Mononuclear cell (primary cell): ENCODE measurements around the gene PEAK1. TPM values are rescaled to one million over a fixed set of nuclear protein-coding genes. Genes with fewer than 3 reads are reported as not detected.

Experiments
- H3K27me3 ChIP-seq: 2 replicates; pipeline ENCODE4 v1.6.0; 2011; ENCODE audit warnings: low read length, control low read depth; ENCODE audit not compliant: insufficient read depth
- H3K4me1 ChIP-seq: 2 replicates; pipeline ENCODE4 v1.5.1; 2011; ENCODE audit warnings: mild to moderate bottlenecking, low read length, control low read depth; ENCODE audit not compliant: insufficient read depth
- H3K4me3 ChIP-seq: 2 replicates; pipeline ENCODE4 v1.5.1; 2011; ENCODE audit warnings: mild to moderate bottlenecking, low read length, moderate library complexity
- H3K9me3 ChIP-seq: 2 replicates; pipeline ENCODE4 v1.5.1; 2011; ENCODE audit warnings: low read depth, mild to moderate bottlenecking, control low read depth, low read length
- total RNA-seq: library from RNA; depleted of rRNA; stranded (reverse); fragments of >200 nt; gene quantifications from one replicate; pipeline ENCODE4 v1.2.3, GENCODE V29; 2012

The PEAK1 gene
- total RNA-seq, 1 donor, result 10.8 TPM

GRCh38 chr15:77396692-77397091, 23.2 kb downstream of the PEAK1 start:
- Histone ChIP-seq H3K4me1 (no peaks in the 10 kb centered on the region), H3K27me3 (no peaks in the 10 kb centered on the region), H3K9me3 (peaks cover 23% of the 10 kb centered on the region), H3K4me3 (no peak overlapping the region)

DNA sequence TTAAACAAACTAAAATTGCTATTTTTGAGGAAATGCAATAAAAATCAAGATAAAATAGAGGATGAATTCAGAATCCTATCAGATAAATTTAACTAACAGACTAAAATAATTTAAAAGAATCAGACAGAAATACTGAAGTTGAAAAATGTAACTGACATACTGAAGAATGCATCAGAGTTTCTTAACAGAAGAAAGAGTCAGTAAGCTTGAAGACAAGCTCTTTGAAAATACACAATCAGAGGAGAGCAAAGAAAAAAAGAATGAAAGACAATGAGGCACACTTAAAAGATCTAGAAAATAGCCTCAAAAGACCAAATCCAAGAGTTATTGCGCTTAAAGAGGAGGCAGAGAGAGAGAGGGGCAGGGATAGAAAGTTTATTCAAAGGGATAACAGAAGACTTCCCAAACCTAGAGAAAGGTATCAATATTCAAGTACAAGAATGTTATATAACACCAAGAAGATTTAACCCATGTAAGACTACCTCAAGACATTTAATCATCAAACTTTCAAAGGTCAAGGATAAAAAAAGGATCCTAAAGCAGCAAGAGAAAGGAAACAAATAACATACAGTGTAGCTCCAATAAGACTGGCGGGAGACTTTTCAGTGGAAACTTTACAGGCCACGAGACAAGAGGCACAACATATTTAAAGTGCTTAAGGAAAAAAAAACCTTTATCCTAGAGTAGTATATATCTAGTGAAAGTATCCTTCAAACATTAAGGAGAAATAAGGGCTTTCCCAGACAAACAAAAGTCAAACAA, 24.7 kb downstream of the PEAK1 start:
- H3K27me3 ChIP-seq, result no peaks in the 10 kb centered on the region
- peaks cover 23% of the 10 kb centered on the region for H3K9me3 ChIP-seq
- H3K4me3 ChIP-seq, result no peak overlapping the region
- H3K4me1 ChIP-seq, result no peaks in the 10 kb centered on the region

DNA sequence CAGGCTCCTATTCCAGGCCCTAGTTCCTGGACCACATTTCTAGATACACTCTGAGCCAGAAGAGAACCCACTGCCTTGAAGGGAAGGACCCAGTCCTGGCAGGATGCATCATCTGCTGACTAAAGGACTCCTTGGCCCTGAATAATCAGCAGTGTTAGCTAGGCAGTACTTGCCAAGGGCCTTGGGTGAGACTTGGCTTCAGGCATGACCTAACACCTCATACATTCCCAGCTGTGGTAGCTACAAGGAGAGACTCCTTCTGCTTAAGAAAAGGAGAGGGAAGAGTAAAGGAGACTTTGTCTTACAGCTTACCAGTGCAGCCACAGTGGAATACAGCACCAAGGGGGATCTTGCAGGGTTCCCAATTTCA, 26.4 kb downstream of the PEAK1 start:
- no peaks in the 10 kb centered on the region for H3K27me3 ChIP-seq
- no peak overlapping the region for H3K4me3 ChIP-seq
- H3K4me1 ChIP-seq, result no peaks in the 10 kb centered on the region
- H3K9me3 ChIP-seq, result peaks cover 21% of the 10 kb centered on the region

GRCh38 chr15:77392762-77393470, 27.0 kb downstream of the PEAK1 start:
- Histone ChIP-seq H3K27me3 (no peaks in the 10 kb centered on the region), H3K4me1 (no peaks in the 10 kb centered on the region), H3K9me3 (peaks cover 17% of the 10 kb centered on the region), H3K4me3 (no peak overlapping the region)

DNA sequence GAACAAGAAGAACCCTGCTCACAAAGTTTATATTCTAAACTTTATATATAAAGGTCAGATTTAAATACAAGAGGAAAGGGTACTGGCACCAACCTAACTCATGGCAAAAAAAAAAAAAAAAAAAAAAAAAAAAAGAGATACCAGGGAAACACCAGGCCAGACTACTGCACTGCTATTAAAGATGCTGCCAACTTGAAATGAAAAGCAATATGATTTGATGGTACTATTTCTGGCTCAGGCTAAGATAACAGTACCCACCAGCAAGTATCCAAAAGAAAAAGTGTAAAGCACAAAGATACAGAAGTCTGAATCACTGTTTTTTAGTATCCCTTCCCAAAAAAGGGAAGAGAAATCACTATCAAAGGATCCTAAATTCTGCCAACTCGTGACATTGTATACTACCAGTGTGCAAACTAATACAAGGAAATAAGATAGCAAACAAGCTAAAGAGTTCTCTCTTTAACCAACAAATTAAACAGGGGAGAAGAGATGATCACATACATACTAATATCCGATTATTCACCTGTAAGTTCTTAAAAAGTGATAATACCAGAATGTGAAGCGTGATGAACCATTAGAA, 28.4 kb downstream of the PEAK1 start:
- Histone ChIP-seq H3K4me1 (no peaks in the 10 kb centered on the region), H3K27me3 (no peaks in the 10 kb centered on the region), H3K4me3 (no peak overlapping the region), H3K9me3 (peaks cover 17% of the 10 kb centered on the region)

GRCh38 chr15:77387365-77388105, 32.4 kb downstream of the PEAK1 start:
- H3K27me3 ChIP-seq, result no peaks in the 10 kb centered on the region
- no peak overlapping the region for H3K4me3 ChIP-seq
- H3K4me1 ChIP-seq, result peaks cover 7% of the 10 kb centered on the region
- H3K9me3 ChIP-seq, result no peaks in the 10 kb centered on the region

DNA sequence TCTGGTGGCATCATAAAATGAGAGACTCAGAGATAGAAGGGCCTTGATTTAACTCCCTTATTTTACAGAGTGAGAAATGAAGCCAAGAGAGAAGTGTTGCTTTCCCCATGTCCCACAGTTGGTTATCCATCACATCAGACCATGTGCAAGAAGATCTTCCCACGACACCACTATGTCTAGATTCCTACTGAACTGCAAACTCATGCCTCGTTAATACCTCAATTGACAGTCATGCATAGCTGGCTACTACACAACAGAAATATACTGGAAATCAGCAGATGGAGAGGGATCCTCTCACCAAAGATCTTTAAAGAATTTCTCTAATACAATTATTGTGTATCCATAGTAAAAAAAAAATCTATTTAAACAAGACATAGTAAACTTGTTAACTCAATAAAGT, 33.3 kb downstream of the PEAK1 start:
- H3K9me3 ChIP-seq, result no peaks in the 10 kb centered on the region
- no peak overlapping the region for H3K4me3 ChIP-seq
- peaks cover 7% of the 10 kb centered on the region for H3K4me1 ChIP-seq
- no peaks in the 10 kb centered on the region for H3K27me3 ChIP-seq

DNA sequence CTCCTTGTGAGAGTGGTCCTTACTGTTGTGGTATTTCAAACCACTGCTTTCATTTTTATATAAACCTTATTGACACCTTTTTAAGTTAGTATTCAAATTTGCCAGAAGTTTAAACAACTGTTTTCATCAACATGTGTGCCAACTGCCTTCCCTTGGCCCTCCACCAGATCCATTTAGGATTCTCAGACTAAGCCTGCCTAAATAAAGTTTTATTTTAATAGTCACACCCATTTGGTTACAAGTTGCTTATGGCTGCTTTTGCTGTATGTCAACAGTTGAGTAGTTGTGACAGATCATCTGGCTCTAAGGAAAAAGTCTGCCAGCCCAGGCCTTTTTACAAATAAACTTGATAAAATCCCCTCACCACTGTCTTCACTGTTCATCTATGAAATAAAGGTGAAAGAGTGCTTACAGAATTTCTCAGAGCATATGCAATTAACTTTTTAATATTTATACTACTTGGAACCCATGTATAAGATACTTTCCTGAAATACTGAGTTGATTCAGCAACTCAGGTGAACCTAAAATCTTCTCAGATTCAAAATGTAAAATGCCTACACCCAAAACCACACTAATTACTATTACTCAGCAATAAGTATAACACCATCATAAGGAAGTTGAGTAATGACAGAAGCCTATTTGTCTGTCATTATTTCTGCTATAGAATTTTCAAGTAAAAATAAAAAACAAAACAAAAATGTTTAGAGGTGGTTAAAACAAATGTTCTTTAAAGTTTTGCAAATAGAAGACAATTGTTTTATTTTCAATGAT, 35.1 kb downstream of the PEAK1 start:
- Histone ChIP-seq H3K4me3 (no peak overlapping the region), H3K9me3 (no peaks in the 10 kb centered on the region), H3K27me3 (no peaks in the 10 kb centered on the region), H3K4me1 (peaks cover 7% of the 10 kb centered on the region)

- Histone ChIP-seq H3K4me3 (no peak overlapping the region), H3K27me3 (no peaks in the 10 kb centered on the region), H3K9me3 (no peaks in the 10 kb centered on the region), H3K4me1 (peaks cover 7% of the 10 kb centered on the region)
Observed at GRCh38 chr15:77384086-77384485, 35.8 kb downstream of the PEAK1 start.

DNA sequence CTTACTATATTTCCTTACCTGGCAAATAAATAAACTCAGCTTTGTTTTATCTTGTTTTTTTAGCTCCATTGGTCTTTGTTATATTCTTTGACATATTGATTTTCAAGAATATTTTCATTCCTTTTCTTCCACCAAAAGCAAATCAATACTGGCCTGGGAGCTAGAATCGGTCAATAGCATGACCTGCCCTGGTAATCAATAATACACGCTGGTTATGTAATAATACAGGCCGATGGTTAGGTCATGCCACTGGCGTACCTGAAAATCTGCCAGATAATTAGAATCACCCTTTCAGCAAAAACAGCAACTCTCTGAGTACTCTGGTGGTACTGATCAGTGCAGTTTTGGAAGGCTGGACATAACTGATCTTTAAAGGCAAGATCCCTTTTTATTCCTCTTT, 39.9 kb downstream of the PEAK1 start:
- Histone ChIP-seq H3K4me3 (no peak overlapping the region), H3K4me1 (peaks cover 5% of the 10 kb centered on the region), H3K9me3 (no peaks in the 10 kb centered on the region), H3K27me3 (no peaks in the 10 kb centered on the region)

GRCh38 chr15:77376770-77377169, 43.1 kb downstream of the PEAK1 start:
- Histone ChIP-seq H3K4me1 (no peaks in the 10 kb centered on the region), H3K9me3 (no peaks in the 10 kb centered on the region), H3K4me3 (no peak overlapping the region)

GRCh38 chr15:77375133-77375532, 44.8 kb downstream of the PEAK1 start:
- Histone ChIP-seq H3K9me3 (no peaks in the 10 kb centered on the region), H3K4me1 (no peaks in the 10 kb centered on the region), H3K27me3 (no peaks in the 10 kb centered on the region), H3K4me3 (no peak overlapping the region)

More at GRCh38 chr15:77376770-77377169, 43.1 kb downstream of the PEAK1 start:
- no peaks in the 10 kb centered on the region for H3K27me3 ChIP-seq

DNA sequence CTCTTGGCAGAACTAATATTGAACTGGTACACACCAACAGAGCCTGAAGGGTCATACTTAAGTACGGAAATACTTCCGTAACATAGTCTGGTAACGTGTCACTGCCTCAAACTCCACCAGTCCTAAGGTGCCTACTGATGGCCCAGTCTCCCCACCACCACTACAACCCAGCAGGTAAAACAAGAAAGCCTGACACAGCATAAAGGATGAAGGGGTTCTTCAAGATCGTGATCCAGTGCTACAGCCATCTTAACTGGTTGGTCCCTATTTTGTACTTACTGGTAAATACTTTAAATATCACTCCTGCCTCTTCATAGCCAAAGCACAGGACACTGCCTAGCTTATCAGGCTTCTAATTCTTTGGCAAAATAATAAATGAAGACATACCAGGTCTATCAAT, 46.5 kb downstream of the PEAK1 start:
- Histone ChIP-seq H3K4me3 (no peak overlapping the region), H3K27me3 (no peaks in the 10 kb centered on the region), H3K4me1 (no peaks in the 10 kb centered on the region), H3K9me3 (no peaks in the 10 kb centered on the region)

DNA sequence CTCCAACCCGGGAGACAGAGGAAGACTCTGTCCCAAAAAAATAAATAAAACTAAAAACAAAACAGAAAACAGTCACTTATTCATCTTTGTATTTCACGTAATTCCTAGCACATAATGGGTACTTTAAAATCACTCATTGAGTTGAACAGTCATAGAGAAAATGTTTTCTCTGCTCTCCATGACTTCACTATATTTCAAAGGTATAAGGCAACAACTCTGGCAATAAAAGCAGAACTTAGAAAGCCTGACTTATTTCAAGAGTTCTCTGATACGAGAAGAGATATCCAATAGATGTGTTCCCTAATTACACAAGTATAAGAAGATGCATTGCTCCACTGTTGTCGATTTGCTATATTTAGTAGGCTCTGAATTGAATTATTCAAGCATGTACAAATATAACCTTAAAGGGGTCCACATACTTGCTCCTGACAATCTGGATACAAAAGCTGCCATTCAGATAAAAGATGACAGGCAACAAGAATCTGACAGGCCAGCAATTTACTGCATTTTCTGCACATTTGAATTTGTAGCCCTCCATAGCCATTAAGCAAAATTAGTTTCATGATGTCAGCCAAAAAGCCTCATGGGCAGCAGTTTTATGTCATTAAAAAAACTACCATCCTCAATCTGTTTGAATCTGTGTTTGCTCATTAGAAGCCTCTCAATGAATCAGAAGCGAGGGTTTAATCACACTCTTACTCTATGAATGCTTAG, 47.9 kb downstream of the PEAK1 start:
- no peak overlapping the region for H3K4me3 ChIP-seq
- H3K4me1 ChIP-seq, result no peaks in the 10 kb centered on the region
- H3K9me3 ChIP-seq, result no peaks in the 10 kb centered on the region
- no peaks in the 10 kb centered on the region for H3K27me3 ChIP-seq
